Psoas muscle (tissue), 8 donors: ENCODE measurements around the gene CXorf65. TPM values are rescaled to one million over a fixed set of nuclear protein-coding genes. Genes with fewer than 3 reads are reported as not detected.

Experiments
- ATAC-seq, 4 donors: fragments of 200-7000 bp; cut with Tn5 transposase; one replicate each; pipeline ENCODE4 v1.9.1; 2020; ENCODE audit warnings: moderate library complexity in 3 of 4, mild to moderate bottlenecking in 2 of 4
- DNase-seq, 2 donors: peaks; one replicate each; pipeline ENCODE4 v3.0.0-alpha.2; 2020
- H3K27ac ChIP-seq: fragments of 200-600 bp; one replicate; pipeline ENCODE4 v1.8.0; 2022
- H3K27me3 ChIP-seq, 3 donors: fragments of 200-600 bp in 1 of 3; one replicate each; pipeline versions ENCODE4 v1.6.1 to v1.8.0; 2013 to 2022; ENCODE audit warnings: low read length in 2 of 3, mild to moderate bottlenecking in 2 of 3, moderate library complexity in 1 of 3; ENCODE audit not compliant: insufficient read depth in 3 of 3
- H3K36me3 ChIP-seq, 2 donors: fragments of 200-600 bp in 1 of 2; one replicate each; pipeline versions ENCODE4 v1.6.1 to v1.8.0; 2013 to 2022; ENCODE audit warnings: low read depth in 1 of 2, mild to moderate bottlenecking in 1 of 2, moderate library complexity in 1 of 2; ENCODE audit not compliant: insufficient read depth in 1 of 2
- H3K4me1 ChIP-seq: fragments of 200-600 bp; one replicate; pipeline ENCODE4 v1.8.0; 2022
- H3K4me3 ChIP-seq: fragments of 200-600 bp; one replicate; pipeline ENCODE4 v1.8.0; 2022; ENCODE audit warnings: mild to moderate bottlenecking
- H3K9me3 ChIP-seq: fragments of 200-600 bp; one replicate; pipeline ENCODE4 v1.8.0; 2022
- CTCF ChIP-seq: fragments of 200-600 bp; IDR thresholded peaks from one replicate; pipeline ENCODE4 v1.8.0; 2022; ENCODE audit warnings: antibody characterized with exemption
- WGBS, 3 donors: extraction: QIAGEN DNeasy Blood & Tissue Kit; methylation state at CpG; one replicate each; pipeline versions ENCODE4 v1.1.6 to v1.1.7; 2013; 5-methylcytosine and 5-hydroxymethylcytosine counted together
- intact Hi-C, 2 donors: fragments of 100-400 bp; cut with DNase I; formaldehyde crosslinking; loops; one replicate each; pipeline versions ENCODE4 v1.11.0 to v1.14.2; 2022
- polyA plus RNA-seq, 3 donors: library from polyadenylated mRNA; stranded (reverse); fragments of 200-250 nt; gene quantifications; one replicate each; pipeline ENCODE4 v1.2.3, GENCODE V29; 2013
- total RNA-seq, 4 donors: library from RNA; stranded (reverse); fragmentation: NEBNext Ultra II Directional in 2 of 4; extraction: Animal tissue kit (Norgen Biotek cat#: 25700) in 2 of 4; gene quantifications; one replicate each; pipeline versions ENCODE4 v1.2.1 to v1.2.4, GENCODE V29; 2021 to 2023
- donor health status: healthy with polysubstance abuse.
- donor health status: DM: no; HTN: no; CAD: no; lungs with moderate emphysema.
- donor health status: Bipolar disorder and iron deficiency.
- donor health status: healthy.
- donor health status: DM: yes; HTN: yes; CAD: no.
- donor health status: DM: no; HTN: no; CAD: no.
- donor health status: DM: no; HTN: no; CAD: no.
- donor health status: DM: yes; HTN: yes; CAD: no.

The CXorf65 gene
- total and polyA plus RNA-seq, 7 donors: not detected

DNA sequence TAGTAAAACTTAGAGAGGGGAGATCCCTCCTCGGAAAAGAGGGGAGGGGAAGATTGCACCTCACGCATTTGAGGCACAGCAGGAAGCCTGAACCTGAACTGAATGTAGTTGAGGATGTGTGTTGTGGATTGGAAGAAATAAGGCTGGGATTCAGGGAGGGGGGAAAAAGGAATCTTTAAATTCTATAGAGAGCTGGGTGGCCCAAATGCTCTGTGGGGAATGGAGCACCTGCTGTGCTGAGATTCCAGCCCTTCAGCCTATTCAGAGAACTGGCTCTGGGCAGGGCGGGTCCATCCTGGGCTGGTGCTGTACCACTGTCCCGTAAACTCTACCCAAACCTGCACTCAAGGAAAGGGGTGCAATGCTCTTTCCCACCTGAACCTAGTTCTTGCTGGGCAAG, 6.8 kb downstream of the CXorf65 start:
- H3K4me3 ChIP-seq: no peak overlapping the region
- H3K36me3 ChIP-seq: peaks cover 0 to 8% of the 10 kb centered on the region in 2 donors
- no peak for TF ChIP-seq CTCF
- H3K27me3 ChIP-seq: peaks cover 0 to 21% (median 0%) of the 10 kb centered on the region in 3 donors
- intact Hi-C loops: no loop called here
- H3K4me1 ChIP-seq: no peaks in the 10 kb centered on the region
- no peak for DNase-seq
- WGBS, 3 donors: 62 to 92% (median 87%) methylated on average over 2 to 4 of the region's 4 CpGs
- H3K27ac ChIP-seq: no peak overlapping the region
- H3K9me3 ChIP-seq: no peaks in the 10 kb centered on the region
- no peak for ATAC-seq

- 51 to 70% (median 69%) methylated on average over 4 to 5 of the region's 5 CpGs for WGBS, 3 donors
- ATAC-seq: no peak
- intact Hi-C loops: no loop called here
These were observed 7.5 kb downstream of the CXorf65 start for GRCh38 chrX:71098951-71099506.

GRCh38 chrX:71098302-71098701, 8.2 kb downstream of the CXorf65 start:
- peaks cover 0 to 8% of the 10 kb centered on the region in 2 donors for H3K36me3 ChIP-seq
- peak; percentile 42 for TF ChIP-seq CTCF
- no peak overlapping the region for H3K27ac ChIP-seq
- DNase-seq: peak; percentile 61 to 64
- no peak overlapping the region for H3K4me3 ChIP-seq
- intact Hi-C loops: no loop called here
- H3K4me1 ChIP-seq: no peaks in the 10 kb centered on the region
- peaks cover 0 to 21% (median 0%) of the 10 kb centered on the region in 3 donors for H3K27me3 ChIP-seq
- H3K9me3 ChIP-seq: no peaks in the 10 kb centered on the region
- WGBS, 3 donors: 18 to 22% (median 22%) methylated on average over 1 to 2 of the region's 2 CpGs
- ATAC-seq: no peak

More at GRCh38 chrX:71098951-71099506, 7.5 kb downstream of the CXorf65 start:
- no peak for DNase-seq
- H3K4me3 ChIP-seq: no peak overlapping the region
- H3K36me3 ChIP-seq: peaks cover 0 to 8% of the 10 kb centered on the region in 2 donors
- H3K4me1 ChIP-seq: no peaks in the 10 kb centered on the region
- peaks cover 0 to 21% (median 0%) of the 10 kb centered on the region in 3 donors for H3K27me3 ChIP-seq
- no peak for TF ChIP-seq CTCF
- no peak overlapping the region for H3K27ac ChIP-seq
- H3K9me3 ChIP-seq: no peaks in the 10 kb centered on the region

- peak overlapping the region; percentile 75 for H3K4me3 ChIP-seq
- peaks cover 0 to 5% of the 10 kb centered on the region in 2 donors for H3K36me3 ChIP-seq
- H3K27ac ChIP-seq: no peak overlapping the region
- H3K27me3 ChIP-seq: peaks cover 0 to 21% (median 0%) of the 10 kb centered on the region in 3 donors
- no peaks in the 10 kb centered on the region for H3K9me3 ChIP-seq
- no peaks in the 10 kb centered on the region for H3K4me1 ChIP-seq
- no peak for ATAC-seq
- 3 to 23% (median 9%) methylated on average over 9 of the region's 9 CpGs for WGBS, 3 donors
- no peak for DNase-seq
- TF ChIP-seq CTCF: no peak
- intact Hi-C loops: no loop called here
These were observed 9.8 kb downstream of the CXorf65 start for GRCh38 chrX:71096760-71097032.
